RPMI8226 (cell line): ENCODE data around the gene PLK1.
A peak's percentile ranks its signal among the peaks of the same experiment; 100 is the strongest.
"Not testable (repeated sequence)": the region's sequence is repeated elsewhere in the genome, so short reads cannot be mapped to it uniquely, and the experiment has no call there.

Source experiments
- DNase-seq: peaks from one replicate; pipeline ENCODE4 v3.0.0-alpha.2; 2015

PLK1 gene

GRCh38 chr16:23678430-23679273 lies at the start of gene PLK1:
Gene PLK1 (plus strand): TSS chr16:23678889. CDS start chr16:23678933, 44 bp downstream.
- DNase-seq: peak; percentile 97

- no peak for DNase-seq
These were observed 49.2 kb upstream of the PLK1 start for GRCh38 chr16:23629516-23629915.

- DNase-seq: not testable (repeated sequence)
These were observed 46.8 kb upstream of the PLK1 start for GRCh38 chr16:23631874-23632273.

GRCh38 chr16:23634461-23635036 lies 44.1 kb upstream of the PLK1 start:
- DNase-seq: no peak

GRCh38 chr16:23635958-23636357 lies 42.7 kb upstream of the PLK1 start:
- no peak for DNase-seq

- DNase-seq: peak; percentile 13
These were observed 38.1 kb upstream of the PLK1 start for GRCh38 chr16:23640615-23640930.

GRCh38 chr16:23640931-23641765 lies 37.5 kb upstream of the PLK1 start, which contains the start of the genes DCTN5 and PALB2:
Gene DCTN5 (plus strand): TSS chr16:23641466. CDS start chr16:23641543, 77 bp downstream.
Gene PALB2 (minus strand): TSS chr16:23641310. CDS start chr16:23641157, 153 bp downstream.
- peak; percentile 98 for DNase-seq

- DNase-seq: peak; percentile 7
These were observed 36.4 kb upstream of the PLK1 start for GRCh38 chr16:23642246-23642774.

GRCh38 chr16:23650674-23651416 lies 27.8 kb upstream of the PLK1 start:
- DNase-seq: no peak

- no peak for DNase-seq
These were observed 26.7 kb upstream of the PLK1 start for GRCh38 chr16:23651943-23652468.

GRCh38 chr16:23663918-23664317 lies 14.8 kb upstream of the PLK1 start:
- DNase-seq: no peak

GRCh38 chr16:23666571-23667354 lies 11.9 kb upstream of the PLK1 start:
- DNase-seq: no peak

GRCh38 chr16:23667355-23667659 lies 11.4 kb upstream of the PLK1 start:
- DNase-seq: no peak

- no peak for DNase-seq
These were observed 10.5 kb upstream of the PLK1 start for GRCh38 chr16:23668225-23668624.

- no peak for DNase-seq
These were observed 9.8 kb upstream of the PLK1 start for GRCh38 chr16:23668873-23669272.

- no peak for DNase-seq
These were observed 8.4 kb upstream of the PLK1 start for GRCh38 chr16:23670137-23670776.

GRCh38 chr16:23673971-23674614 lies 4.6 kb upstream of the PLK1 start:
- no peak for DNase-seq

GRCh38 chr16:23676924-23677480 lies 1.7 kb upstream of the PLK1 start:
- no peak for DNase-seq

GRCh38 chr16:23679274-23679985 lies 741 bp downstream of the PLK1 start:
- peak; percentile 71 for DNase-seq

- peak; percentile 28 for DNase-seq
These were observed 1.3 kb downstream of the PLK1 start for GRCh38 chr16:23679986-23680336.
